HEK293 (cell line): Measurements from ENCODE around the gene PRR15L.

Experiments
- CTCF ChIA-PET: fragments of 350-600 bp; formaldehyde crosslinking; extraction: SDS; loops from one replicate; lab custom pipeline; 2021; ENCODE audit warnings: antibody characterized with exemption; lab: Yijun Ruan, JAX
- POLR2A ChIA-PET: fragments of 300-600 bp; formaldehyde crosslinking; extraction: SDS; loops from one replicate; lab custom pipeline; 2020; ENCODE audit warnings: antibody characterized with exemption, inconsistent platforms; lab: Yijun Ruan, JAX
- H3K27ac ChIP-seq: fragments of 200-500 bp; sonication (Bioruptor generic); 2 replicates; pipeline ENCODE4 v1.5.1; 2014; ENCODE audit warnings: low read depth, low read length, control low read depth, inconsistent platforms; ENCODE audit errors: extremely low read depth
- H3K36me3 ChIP-seq, 2 experiments: fragments of 200-500 bp in 1 of 2; sonication (Bioruptor generic) in 1 of 2; 1 replicate in 1 of 2; 2 replicates in 1 of 2; pipeline ENCODE4 v1.5.1; 2014 to 2017; ENCODE audit warnings: inconsistent platforms in 2 of 2, low read length in 2 of 2; ENCODE audit not compliant: control insufficient read depth in 2 of 2, insufficient read depth in 1 of 2
- H3K4me1 ChIP-seq: fragments of 200-500 bp; sonication (Bioruptor generic); 2 replicates; pipeline ENCODE4 v1.5.1; 2014; ENCODE audit warnings: mild to moderate bottlenecking, low read length, inconsistent platforms; ENCODE audit not compliant: control insufficient read depth, insufficient read depth
- H3K4me3 ChIP-seq: 2 replicates; pipeline ENCODE4 v1.5.1; 2011; ENCODE audit warnings: low read depth, mild to moderate bottlenecking, control low read depth, low read length, moderate library complexity
- H3K9me3 ChIP-seq: fragments of 200-500 bp; sonication (Bioruptor generic); 2 replicates; pipeline ENCODE4 v1.5.1; 2014; ENCODE audit warnings: low read depth, low read length, inconsistent platforms; ENCODE audit not compliant: control insufficient read depth, insufficient read depth
- HOXA7 ChIP-seq: sonication (generic); formaldehyde crosslinking; IDR thresholded peaks from 2 replicates; pipeline ENCODE4 v1.8.1; 2022; ENCODE audit warnings: missing genetic modification reagents, borderline replicate concordance
- MEIS1 ChIP-seq: sonication (generic); formaldehyde crosslinking; IDR thresholded peaks from 2 replicates; pipeline ENCODE4 v1.8.1; 2022; ENCODE audit warnings: missing genetic modification reagents, mild to moderate bottlenecking, borderline replicate concordance
- SCRT1 ChIP-seq: fragments of 450-650 bp; formaldehyde crosslinking; IDR thresholded peaks from 2 replicates; pipeline ENCODE4 v1.5.1; 2016; ENCODE audit warnings: missing biosample characterization, missing genetic modification characterization, borderline replicate concordance
- SCRT2 ChIP-seq: fragments of 450-650 bp; formaldehyde crosslinking; IDR thresholded peaks from 2 replicates; pipeline ENCODE4 v1.5.1; 2016; ENCODE audit warnings: missing biosample characterization, missing genetic modification characterization
- TSHZ1 ChIP-seq: fragments of 450-650 bp; formaldehyde crosslinking; IDR thresholded peaks from 2 replicates; pipeline ENCODE4 v1.5.1; 2016; ENCODE audit warnings: missing biosample characterization, missing genetic modification characterization, borderline replicate concordance
- ZBTB6 ChIP-seq: fragments of 450-650 bp; formaldehyde crosslinking; IDR thresholded peaks from 2 replicates; pipeline ENCODE4 v1.5.1; 2017; ENCODE audit warnings: missing biosample characterization, missing genetic modification characterization
- ZBTB7A ChIP-seq: fragments of 450-650 bp; formaldehyde crosslinking; IDR thresholded peaks from 2 replicates; pipeline ENCODE4 v1.5.1; 2016; ENCODE audit warnings: low read depth, missing biosample characterization, missing genetic modification characterization
- ZBTB8A ChIP-seq: fragments of 450-650 bp; formaldehyde crosslinking; IDR thresholded peaks from 2 replicates; pipeline ENCODE4 v1.5.1; 2016; ENCODE audit warnings: missing biosample characterization, missing genetic modification characterization
- ZEB2 ChIP-seq: fragments of 450-650 bp; formaldehyde crosslinking; IDR thresholded peaks from 2 replicates; pipeline ENCODE4 v1.5.1; 2016; ENCODE audit warnings: missing biosample characterization, missing genetic modification characterization
- ZNF324 ChIP-seq: fragments of 450-650 bp; formaldehyde crosslinking; IDR thresholded peaks from 2 replicates; pipeline ENCODE4 v1.5.1; 2016; ENCODE audit warnings: missing biosample characterization, missing genetic modification characterization
- ZNF335 ChIP-seq: fragments of 450-650 bp; formaldehyde crosslinking; conservative IDR thresholded peaks from 2 replicates; pipeline ENCODE4 v1.5.1; 2016; ENCODE audit warnings: missing biosample characterization, missing genetic modification characterization
- ZNF366 ChIP-seq: fragments of 450-650 bp; formaldehyde crosslinking; conservative IDR thresholded peaks from 2 replicates; pipeline ENCODE4 v1.5.1; 2016; ENCODE audit warnings: missing biosample characterization, missing genetic modification characterization
- ZNF548 ChIP-seq: fragments of 450-650 bp; formaldehyde crosslinking; IDR thresholded peaks from 2 replicates; pipeline ENCODE4 v1.5.1; 2016; ENCODE audit warnings: missing biosample characterization, missing genetic modification characterization
- ZNF561 ChIP-seq: fragments of 450-650 bp; IDR thresholded peaks from 2 replicates; pipeline ENCODE4 v1.5.1; 2018; ENCODE audit warnings: missing biosample characterization, missing genetic modification characterization, borderline replicate concordance
- ZNF596 ChIP-seq: fragments of 450-650 bp; IDR thresholded peaks from 2 replicates; pipeline ENCODE4 v1.5.0; 2018; ENCODE audit warnings: missing biosample characterization, mild to moderate bottlenecking, missing genetic modification characterization, moderate library complexity
- ZNF600 ChIP-seq: fragments of 450-650 bp; formaldehyde crosslinking; IDR thresholded peaks from 2 replicates; pipeline ENCODE4 v1.5.1; 2016; ENCODE audit warnings: missing biosample characterization, missing genetic modification characterization
- ZNF629 ChIP-seq: fragments of 450-650 bp; formaldehyde crosslinking; IDR thresholded peaks from 2 replicates; pipeline ENCODE4 v1.5.1; 2017; ENCODE audit warnings: missing biosample characterization, missing genetic modification characterization
- ZNF639 ChIP-seq: fragments of 450-650 bp; formaldehyde crosslinking; IDR thresholded peaks from 2 replicates; pipeline ENCODE4 v1.5.1; 2016; ENCODE audit warnings: missing biosample characterization, missing genetic modification characterization
- ZNF654 ChIP-seq: fragments of 450-650 bp; formaldehyde crosslinking; IDR thresholded peaks from 2 replicates; pipeline ENCODE4 v1.5.1; 2016; ENCODE audit warnings: low read depth, missing biosample characterization, missing genetic modification characterization
- ZNF660 ChIP-seq: fragments of 450-650 bp; IDR thresholded peaks from 2 replicates; pipeline ENCODE4 v1.5.1; 2018; ENCODE audit warnings: missing biosample characterization, mild to moderate bottlenecking, missing genetic modification characterization
- ZNF677 ChIP-seq: fragments of 450-650 bp; IDR thresholded peaks from 2 replicates; pipeline ENCODE4 v1.5.0; 2018; ENCODE audit warnings: missing biosample characterization, mild to moderate bottlenecking, missing genetic modification characterization, moderate library complexity
- ZNF776 ChIP-seq: fragments of 450-650 bp; formaldehyde crosslinking; IDR thresholded peaks from 2 replicates; pipeline ENCODE4 v1.5.0; 2017; ENCODE audit warnings: missing biosample characterization, missing genetic modification characterization, borderline replicate concordance
- ZNF843 ChIP-seq: fragments of 450-650 bp; formaldehyde crosslinking; IDR thresholded peaks from 2 replicates; pipeline ENCODE4 v1.5.1; 2016; ENCODE audit warnings: missing biosample characterization, missing genetic modification characterization
- ZSCAN16 ChIP-seq: fragments of 450-650 bp; formaldehyde crosslinking; IDR thresholded peaks from 2 replicates; pipeline ENCODE4 v1.5.1; 2016; ENCODE audit warnings: missing biosample characterization, missing genetic modification characterization
- ZSCAN30 ChIP-seq: fragments of 450-650 bp; IDR thresholded peaks from 2 replicates; pipeline ENCODE4 v1.5.1; 2018; ENCODE audit warnings: missing biosample characterization, mild to moderate bottlenecking, missing genetic modification characterization, moderate library complexity

The PRR15L gene

GRCh38 chr17:47949197-47949759, 8.4 kb downstream of the PRR15L start (continued):
- peak; percentile 62; the same call in 1 of the 2 replicates for TF ChIP-seq ZNF335 (tag by site-specific recombination)
- TF ChIP-seq ZNF660 (tag by site-specific recombination): peak; percentile 74; the same call in 1 of the 2 replicates
- peak; percentile 64 for TF ChIP-seq ZEB2 (tag by site-specific recombination)

- TF ChIP-seq ZNF843 (tag by site-specific recombination) (no peak), ZBTB7A (tag by site-specific recombination) (0 out of 2 replicates have a peak, but pooled peaks have one; percentile 47), ZBTB8A (tag by site-specific recombination) (0 out of 2 replicates have a peak, but pooled peaks have one; percentile 14), SCRT2 (peak; percentile 75), ZNF335 (tag by site-specific recombination) (peak; percentile 81)
- Histone ChIP-seq H3K4me1 (no peaks in the 10 kb centered on the region), H3K36me3 (peaks cover 6 to 78% of the 10 kb centered on the region in 2 experiments; a peak in 2 of 3 replicates), H3K9me3 (no peaks in the 10 kb centered on the region), H3K27ac (no peak overlapping the region), H3K4me3 (no peak overlapping the region)
- CTCF ChIA-PET: interaction anchor here (0.6 to 22.4 kb wide), 21 partner anchors 8 to 1757 kb away, joined by 3 to 592 read pairs (median 7); partner anchors contain the start of genes CDK5RAP3, PNPO, PRR15L and SCRN2
- POLR2A ChIA-PET: interaction anchor here (0.5 to 4.0 kb wide), 5 partner anchors 18 to 688 kb away, joined by 3 to 24 read pairs (median 6); partner anchors contain the start of gene CDK5RAP3
These were observed 8.9 kb downstream of the PRR15L start for GRCh38 chr17:47948706-47949196.

GRCh38 chr17:47946929-47947397, 10.7 kb downstream of the PRR15L start:
- no peak overlapping the region for H3K4me3 ChIP-seq
- no peaks in the 10 kb centered on the region for H3K4me1 ChIP-seq
- no peaks in the 10 kb centered on the region for H3K9me3 ChIP-seq
- no peak overlapping the region for H3K27ac ChIP-seq
- ChIA-PET CTCF (interaction anchor here (0.5 to 22.4 kb wide), 36 partner anchors 10 to 1063 kb away, joined by 3 to 592 read pairs (median 4); partner anchors contain the start of genes CDK5RAP3, PRR15L and SP2), POLR2A (interaction anchor here (0.5 to 1.4 kb wide), 12 partner anchors 8 to 153 kb away, joined by 3 to 14 read pairs (median 3); partner anchors contain the start of genes CDK5RAP3, PRR15L and SP2)
- peaks cover 6 to 76% of the 10 kb centered on the region in 2 experiments; a peak in 2 of 3 replicates for H3K36me3 ChIP-seq
- TF ChIP-seq ZSCAN16 (tag by site-specific recombination) (no peak), ZNF600 (tag by site-specific recombination) (peak; percentile 52; the same call in 1 of the 2 replicates), ZNF660 (tag by site-specific recombination) (peak; percentile 59; the same call in 1 of the 2 replicates), SCRT1 (tag by site-specific recombination) (no peak), ZEB2 (tag by site-specific recombination) (peak; percentile 59; the same call in 1 of the 2 replicates), ZNF639 (tag by site-specific recombination) (no peak), ZNF366 (peak; percentile 49; the same call in 1 of the 2 replicates), ZNF677 (tag by site-specific recombination) (no peak), ZNF629 (0 out of 2 replicates have a peak, but pooled peaks have one; percentile 10), ZBTB6 (tag by site-specific recombination) (peak; percentile 55; the same call in 1 of the 2 replicates), ZNF548 (no peak), ZNF561 (tag by site-specific recombination) (0 out of 2 replicates have a peak, but pooled peaks have one; percentile 61), ZNF324 (tag by site-specific recombination) (0 out of 2 replicates have a peak, but pooled peaks have one; percentile 25), TSHZ1 (tag by site-specific recombination) (0 out of 2 replicates have a peak, but pooled peaks have one; percentile 26), ZNF654 (tag by site-specific recombination) (peak; percentile 10; the same call in 1 of the 2 replicates), ZNF335 (tag by site-specific recombination) (0 out of 2 replicates have a peak, but pooled peaks have one; percentile 26), ZNF596 (tag by site-specific recombination) (no peak), MEIS1 (CRISPR knock-in tag) (no peak), ZSCAN30 (tag by site-specific recombination) (peak; percentile 56; the same call in 1 of the 2 replicates), ZNF776 (no peak), HOXA7 (no peak)
